GM04504 (cell line): Measurements from ENCODE around the gene PSMA1.
A peak's percentile ranks its signal among the peaks of the same experiment; 100 is the strongest.
"Not testable (repeated sequence)": the region's sequence is repeated elsewhere in the genome, so short reads cannot be mapped to it uniquely, and the experiment has no call there.

Source experiments
- DNase-seq: peaks from one replicate; pipeline ENCODE4 v3.0.0-alpha.2; 2012; ENCODE audit warnings: low read depth

The PSMA1 gene

GRCh38 chr11:14519917-14520746 lies at the start of gene PSMA1:
Gene PSMA1, minus strand, starts transcription at chr11:14520386. Its CDS starts 87 bp downstream, at chr11:14520299.
- peak; percentile 81 for DNase-seq

- not testable (repeated sequence) for DNase-seq
These were observed 49.3 kb upstream of the PSMA1 start for GRCh38 chr11:14569516-14569915.

- no peak for DNase-seq
These were observed 47.0 kb upstream of the PSMA1 start for GRCh38 chr11:14567064-14567651.

- DNase-seq, result no peak
These were observed 46.3 kb upstream of the PSMA1 start for GRCh38 chr11:14566331-14567063.

GRCh38 chr11:14565845-14566244 lies 45.7 kb upstream of the PSMA1 start:
- no peak for DNase-seq

- no peak for DNase-seq
These were observed 35.6 kb upstream of the PSMA1 start for GRCh38 chr11:14555818-14556217.

GRCh38 chr11:14554959-14555358 lies 34.8 kb upstream of the PSMA1 start:
- no peak for DNase-seq

GRCh38 chr11:14552089-14552488 lies 31.9 kb upstream of the PSMA1 start:
- no peak for DNase-seq

GRCh38 chr11:14551380-14551779 lies 31.2 kb upstream of the PSMA1 start:
- DNase-seq, result no peak

- DNase-seq, result no peak
These were observed 29.7 kb upstream of the PSMA1 start for GRCh38 chr11:14549891-14550290.

- DNase-seq, result no peak
These were observed 27.3 kb upstream of the PSMA1 start for GRCh38 chr11:14547440-14547839.

GRCh38 chr11:14546672-14547071 lies 26.5 kb upstream of the PSMA1 start:
- DNase-seq, result no peak

- peak; percentile 21 for DNase-seq
These were observed 24.4 kb upstream of the PSMA1 start for GRCh38 chr11:14544611-14545010.

- no peak for DNase-seq
These were observed 23.1 kb upstream of the PSMA1 start for GRCh38 chr11:14543260-14543659.

- no peak for DNase-seq
These were observed 22.1 kb upstream of the PSMA1 start for GRCh38 chr11:14542324-14542723.

- DNase-seq, result no peak
These were observed 21.2 kb upstream of the PSMA1 start for GRCh38 chr11:14541192-14541947.

GRCh38 chr11:14539982-14540421 lies 19.8 kb upstream of the PSMA1 start:
- DNase-seq, result no peak

GRCh38 chr11:14538926-14539554 lies 18.9 kb upstream of the PSMA1 start:
- no peak for DNase-seq

GRCh38 chr11:14538271-14538925 lies 18.2 kb upstream of the PSMA1 start:
- DNase-seq, result no peak

- DNase-seq, result no peak
These were observed 17.0 kb upstream of the PSMA1 start for GRCh38 chr11:14537134-14537599.

GRCh38 chr11:14535166-14535565 lies 15.0 kb upstream of the PSMA1 start:
- DNase-seq, result not testable (repeated sequence)
